NCI-H345 treated with DMSO at 0.1 percent for 48 hours (cell line): Measurements from ENCODE around the gene TNS3.

Source experiments
- DNase-seq: peaks from one replicate; lab custom pipeline; 2025; ENCODE audit not compliant: unreplicated experiment; lab: John Stamatoyannopoulos, UW

Gene TNS3

GRCh38 chr7:47508389-47509380, 73.2 kb downstream of the TNS3 start:
- no peak for DNase-seq

DNA sequence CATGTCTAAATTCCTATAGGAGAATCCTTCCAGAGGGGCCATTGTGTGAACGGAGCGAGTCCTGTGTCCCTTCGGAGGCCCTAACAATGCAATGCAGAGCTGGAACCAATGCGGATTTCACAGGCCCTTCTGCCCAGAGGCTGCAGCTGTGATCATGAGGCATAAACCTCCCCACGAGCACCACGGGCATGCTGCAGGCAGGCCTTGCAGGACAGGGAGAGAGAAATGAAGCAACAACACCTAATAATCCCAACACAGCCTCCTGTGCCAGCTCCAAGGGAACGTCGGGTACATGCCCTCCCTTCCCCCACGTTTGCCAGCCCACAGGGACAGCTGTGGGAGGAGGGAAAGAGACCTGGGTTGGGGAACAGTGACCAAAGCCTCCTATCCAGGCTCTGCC, 74.4 kb downstream of the TNS3 start:
- DNase-seq = no peak

GRCh38 chr7:47506382-47507339, 75.2 kb downstream of the TNS3 start:
- no peak for DNase-seq

GRCh38 chr7:47505312-47506007, 76.5 kb downstream of the TNS3 start:
- DNase-seq = no peak

- DNase-seq = no peak
These were observed 77.2 kb downstream of the TNS3 start for GRCh38 chr7:47504551-47505311.

DNA sequence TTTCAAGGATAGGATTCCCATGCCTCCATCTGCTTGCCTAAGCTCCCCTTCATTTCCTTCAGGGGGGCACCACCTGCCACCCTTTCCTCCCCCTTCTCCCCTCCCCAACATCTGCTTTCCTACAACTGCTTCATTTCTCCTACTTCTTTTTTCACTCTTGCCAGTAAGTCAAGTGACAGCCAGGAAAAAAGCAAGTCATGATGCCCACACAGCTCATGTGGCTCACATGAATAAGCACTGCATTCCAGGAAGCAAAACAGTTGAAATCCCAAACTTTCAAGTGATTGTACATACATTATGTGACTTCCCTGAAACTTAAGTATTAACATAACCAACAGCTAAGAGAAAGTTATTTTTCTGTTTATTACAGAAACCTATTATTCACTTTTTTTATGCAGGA, 78.6 kb downstream of the TNS3 start:
- DNase-seq = no peak

GRCh38 chr7:47502240-47502877, 79.6 kb downstream of the TNS3 start:
- DNase-seq = no peak

DNA sequence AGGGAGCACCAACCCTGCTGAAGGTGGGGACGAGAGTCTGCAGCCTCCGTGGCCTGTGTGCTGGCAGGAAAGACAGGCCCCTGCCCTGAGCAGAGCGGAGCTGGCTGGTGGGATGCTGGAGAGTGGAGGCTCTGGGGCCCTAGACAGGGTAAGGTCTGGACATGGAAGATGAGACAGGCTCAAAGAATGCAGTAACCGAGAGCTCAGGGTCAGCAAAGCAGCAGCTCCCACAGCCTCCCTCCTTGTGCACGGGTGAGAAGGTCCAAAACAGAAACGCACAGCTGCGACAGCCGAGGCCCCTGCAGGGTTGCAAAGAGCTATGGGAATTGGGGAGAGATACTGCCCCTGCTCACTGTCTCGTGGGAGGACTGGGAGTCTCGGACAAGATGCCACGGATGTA, 80.5 kb downstream of the TNS3 start:
- no peak for DNase-seq

GRCh38 chr7:47500103-47500563, 81.8 kb downstream of the TNS3 start:
- DNase-seq = no peak

GRCh38 chr7:47498229-47499056, 83.5 kb downstream of the TNS3 start:
- DNase-seq = no peak

DNA sequence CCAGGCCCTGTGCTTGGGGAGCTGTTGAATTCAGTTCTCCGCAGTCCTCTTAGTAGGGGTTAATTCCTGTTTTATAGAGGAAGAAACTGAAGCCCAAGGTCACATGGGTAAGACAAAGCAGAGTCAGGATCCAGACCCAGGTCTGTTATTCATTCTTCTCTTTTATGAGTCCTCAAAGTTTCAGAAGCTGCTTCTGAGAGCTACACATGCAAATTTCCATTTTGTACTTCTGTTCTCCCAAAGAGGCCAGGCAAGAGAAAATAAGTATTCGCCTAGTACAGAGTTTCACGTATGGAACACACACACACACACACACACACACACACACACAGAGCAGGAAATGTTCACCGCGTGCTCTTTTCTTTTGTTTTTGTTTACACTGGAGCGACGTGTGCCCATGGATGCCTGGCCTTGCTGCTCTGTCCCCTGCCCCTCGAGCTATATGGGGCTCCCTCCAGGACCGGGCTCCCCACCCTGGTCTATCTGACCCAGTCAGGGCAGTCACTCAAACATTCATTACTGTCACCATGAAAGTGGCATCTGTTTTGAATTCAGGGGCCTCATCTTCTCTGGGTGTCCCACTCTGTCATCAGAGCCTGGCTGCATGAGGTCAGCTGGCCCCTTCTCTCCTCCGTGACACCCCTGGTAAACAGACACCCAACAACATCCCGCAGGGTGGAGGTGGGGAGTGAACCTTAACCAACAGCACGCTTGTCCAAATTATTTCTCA, 84.4 kb downstream of the TNS3 start:
- no peak for DNase-seq

GRCh38 chr7:47496666-47497065, 85.2 kb downstream of the TNS3 start:
- no peak for DNase-seq

GRCh38 chr7:47496056-47496665, 85.8 kb downstream of the TNS3 start:
- no peak for DNase-seq

GRCh38 chr7:47493976-47494911, 87.7 kb downstream of the TNS3 start:
- DNase-seq = no peak

DNA sequence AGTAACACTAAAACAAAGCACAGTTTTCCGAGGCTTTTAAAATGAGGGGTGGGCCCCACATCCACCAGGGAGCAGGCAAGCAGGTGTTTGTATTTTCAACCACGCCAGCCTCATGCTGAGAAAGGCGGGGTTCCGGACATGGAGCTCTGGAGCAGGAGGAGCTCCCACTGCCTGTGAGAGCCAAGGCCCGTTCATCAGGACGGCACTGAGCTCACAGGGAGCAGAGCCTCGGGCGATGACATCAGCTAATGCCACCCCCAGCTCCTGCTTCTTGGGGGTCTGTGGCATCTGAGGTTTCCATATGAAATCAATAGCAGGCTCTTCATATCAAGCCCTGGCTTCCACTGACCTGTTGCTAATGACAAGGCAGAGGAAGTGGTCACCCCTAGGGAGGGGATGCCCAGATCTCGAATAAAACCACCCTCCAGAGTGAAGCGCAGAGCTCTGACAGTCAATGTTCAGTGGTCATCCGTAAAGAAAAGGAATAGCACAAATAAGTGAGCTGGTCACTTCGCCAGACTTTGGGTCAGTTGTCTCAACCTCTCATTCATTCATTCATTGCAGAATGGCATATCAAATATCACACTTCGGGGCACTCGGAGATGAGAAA, 89.1 kb downstream of the TNS3 start:
- peak; percentile 87 for DNase-seq
